Measurements from ENCODE around the gene HK3. TPM values are rescaled to one million over a fixed set of nuclear protein-coding genes. Genes with fewer than 3 reads are reported as not detected.

The HK3 gene
- total RNA-seq, 2 experiments from 2014 or later, result not detected

DNA sequence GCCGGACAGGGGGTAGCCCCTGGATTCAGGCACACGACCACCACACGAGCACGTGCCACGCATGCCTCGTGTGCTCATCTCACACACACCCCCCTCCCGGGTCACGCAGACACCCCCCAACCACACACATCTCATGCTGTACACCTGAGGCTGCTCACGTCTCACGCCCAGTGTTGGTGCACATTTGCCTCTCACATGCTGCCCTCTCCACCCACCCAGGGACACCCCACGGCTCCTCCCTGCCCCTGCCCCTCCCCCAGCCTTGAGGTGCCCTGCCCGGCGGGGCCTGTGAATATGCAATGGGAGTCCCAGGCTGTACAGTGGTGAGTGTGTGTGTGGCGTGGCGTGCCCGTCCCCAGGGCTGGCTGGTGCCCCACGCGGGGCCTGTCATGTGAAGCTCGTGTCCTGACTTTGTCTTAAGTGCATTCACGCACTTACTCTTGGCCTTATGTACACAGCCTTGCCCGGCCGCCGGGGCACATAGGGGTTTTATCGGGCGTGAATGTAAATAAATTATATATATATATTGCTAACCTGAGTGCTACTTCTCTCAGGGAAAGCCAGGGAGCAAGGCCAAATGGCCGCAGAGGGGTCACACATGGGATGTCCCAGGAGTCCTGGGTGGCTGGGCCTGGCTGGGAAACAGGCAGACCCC lies 18.7 kb downstream of the HK3 start:
- CTCF ChIA-PET, result no interaction called here
- no peak for DNase-seq
- no peak overlapping the region for H3K4me3 Mint-ChIP-seq
- peaks cover 3% of the 10 kb centered on the region for H3K9me3 Mint-ChIP-seq (ENCODE audit: insufficient read depth)
- no peak for ATAC-seq
- POLR2A ChIA-PET, result no interaction called here
- H3K36me3 Mint-ChIP-seq (ENCODE audit: low read depth), result peaks cover 2% of the 10 kb centered on the region
- no peak overlapping the region for H3K27ac Mint-ChIP-seq
- peaks cover 18% of the 10 kb centered on the region for H3K4me1 Mint-ChIP-seq (ENCODE audit: low read depth)
- H3K27me3 Mint-ChIP-seq (ENCODE audit: low read depth), result peaks cover 12% of the 10 kb centered on the region

DNA sequence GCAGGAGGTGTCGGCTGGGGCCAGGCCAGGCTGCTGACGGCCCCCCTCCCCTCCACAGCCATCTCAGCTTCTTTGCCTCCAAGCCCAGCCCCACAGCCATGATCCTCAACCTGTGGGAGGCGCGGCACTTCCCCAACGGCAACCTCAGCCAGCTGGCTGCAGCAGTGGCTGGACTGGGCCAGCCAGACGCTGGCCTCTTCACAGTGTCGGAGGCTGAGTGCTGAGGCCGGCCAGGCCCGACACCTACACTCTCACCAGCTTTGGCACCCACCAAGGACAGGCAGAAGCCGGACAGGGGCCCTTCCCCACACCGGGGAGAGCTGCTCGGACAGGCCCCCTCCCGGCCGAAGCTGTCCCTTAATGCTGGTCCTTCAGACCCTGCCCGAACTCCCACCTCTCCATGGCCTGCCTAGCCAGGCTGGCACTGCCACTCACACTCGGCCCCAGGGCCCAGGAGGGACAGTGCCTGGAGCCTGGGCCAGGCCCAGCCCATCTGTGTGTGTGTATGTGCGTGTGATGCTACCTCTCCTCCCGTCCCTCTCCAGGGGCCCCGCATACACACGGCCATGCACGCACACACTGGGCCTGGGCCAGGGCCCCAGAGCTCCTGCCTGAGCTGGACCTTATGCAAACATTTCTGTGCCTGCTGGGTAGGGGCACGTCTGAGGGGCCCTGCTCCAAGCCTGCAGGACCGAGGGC lies 19.3 kb downstream of the HK3 start:
- no peak overlapping the region for H3K27ac Mint-ChIP-seq
- H3K4me1 Mint-ChIP-seq (ENCODE audit: low read depth), result peaks cover 16% of the 10 kb centered on the region
- H3K9me3 Mint-ChIP-seq (ENCODE audit: insufficient read depth), result peaks cover 5% of the 10 kb centered on the region
- ATAC-seq (no peak), DNase-seq (no peak)
- ChIA-PET CTCF (no interaction called here), POLR2A (no interaction called here)
- H3K27me3 Mint-ChIP-seq (ENCODE audit: low read depth), result peaks cover 18% of the 10 kb centered on the region
- no peak overlapping the region for H3K4me3 Mint-ChIP-seq
- peaks cover 5% of the 10 kb centered on the region for H3K36me3 Mint-ChIP-seq (ENCODE audit: low read depth)

DNA sequence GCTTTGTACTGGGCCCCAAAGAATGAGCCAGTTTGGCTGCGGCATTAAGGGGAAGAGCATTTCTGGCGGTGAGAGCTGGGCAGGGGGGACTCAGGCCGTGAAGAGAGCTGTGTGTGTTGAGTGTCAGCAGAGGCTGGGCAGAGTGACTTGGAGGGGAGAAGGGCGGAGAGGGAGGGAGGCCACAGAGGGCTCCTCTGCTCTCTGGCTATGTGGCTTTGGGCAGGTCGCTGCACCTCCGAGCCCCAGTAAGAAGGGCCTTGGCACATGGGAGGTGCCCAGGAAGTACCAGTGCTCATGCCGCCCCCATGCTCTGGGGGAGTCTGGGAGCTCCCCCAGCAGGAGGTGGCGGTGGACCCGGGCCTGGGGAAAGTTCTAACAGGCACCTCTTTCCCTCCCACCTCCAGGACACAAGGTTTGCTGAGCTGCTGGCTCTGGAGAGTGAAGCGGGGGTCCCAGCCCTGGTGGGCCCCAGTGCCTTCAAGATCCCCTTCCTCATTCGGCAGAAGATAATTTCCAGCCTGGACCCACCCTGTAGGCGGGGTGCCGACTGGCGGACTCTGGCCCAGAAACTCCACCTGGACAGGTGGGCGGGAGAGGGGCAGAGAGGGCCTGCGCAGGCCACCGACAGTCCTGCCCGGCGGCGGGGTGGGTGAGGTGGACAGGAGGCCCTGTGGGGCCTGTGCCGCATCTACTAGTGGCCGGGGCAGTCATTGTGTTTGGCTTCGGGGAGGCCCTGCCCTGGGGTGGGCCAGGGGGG lies 20.1 kb downstream of the HK3 start:
- POLR2A ChIA-PET, result no interaction called here
- Mint-ChIP-seq H3K27ac (no peak overlapping the region), H3K4me1 (ENCODE audit: low read depth) (peaks cover 12% of the 10 kb centered on the region), H3K36me3 (ENCODE audit: low read depth) (peaks cover 5% of the 10 kb centered on the region), H3K4me3 (no peak overlapping the region), H3K27me3 (ENCODE audit: low read depth) (peaks cover 18% of the 10 kb centered on the region), H3K9me3 (ENCODE audit: insufficient read depth) (peaks cover 5% of the 10 kb centered on the region)
- ATAC-seq, result no peak
- DNase-seq, result no peak
- CTCF ChIA-PET, result no interaction called here

DNA sequence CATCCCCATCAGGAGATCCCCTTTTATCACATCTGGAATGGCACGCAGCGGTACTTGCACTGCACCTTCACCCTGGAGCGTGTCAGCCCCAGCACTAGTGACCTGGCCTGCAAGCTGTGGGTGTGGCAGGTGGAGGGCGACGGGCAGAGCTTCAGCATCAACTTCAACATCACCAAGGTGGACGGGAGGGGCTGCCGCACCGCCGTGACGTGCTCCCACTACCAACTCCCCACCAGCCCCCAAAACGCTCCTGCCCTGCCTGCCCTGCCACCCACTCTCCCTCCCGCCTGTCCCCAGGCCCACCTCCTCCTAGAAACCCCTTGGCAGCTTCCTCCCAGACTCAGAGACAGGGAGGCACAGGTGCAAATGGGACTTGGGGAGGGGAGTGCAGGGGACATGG lies 20.7 kb downstream of the HK3 start:
- Mint-ChIP-seq H3K4me1 (ENCODE audit: low read depth) (peaks cover 12% of the 10 kb centered on the region), H3K4me3 (no peak overlapping the region), H3K27me3 (ENCODE audit: low read depth) (peaks cover 18% of the 10 kb centered on the region), H3K27ac (no peak overlapping the region), H3K36me3 (ENCODE audit: low read depth) (peaks cover 5% of the 10 kb centered on the region), H3K9me3 (ENCODE audit: insufficient read depth) (peaks cover 5% of the 10 kb centered on the region)
- DNase-seq, result no peak
- ChIA-PET POLR2A (no interaction called here), CTCF (no interaction called here)
- no peak for ATAC-seq

DNA sequence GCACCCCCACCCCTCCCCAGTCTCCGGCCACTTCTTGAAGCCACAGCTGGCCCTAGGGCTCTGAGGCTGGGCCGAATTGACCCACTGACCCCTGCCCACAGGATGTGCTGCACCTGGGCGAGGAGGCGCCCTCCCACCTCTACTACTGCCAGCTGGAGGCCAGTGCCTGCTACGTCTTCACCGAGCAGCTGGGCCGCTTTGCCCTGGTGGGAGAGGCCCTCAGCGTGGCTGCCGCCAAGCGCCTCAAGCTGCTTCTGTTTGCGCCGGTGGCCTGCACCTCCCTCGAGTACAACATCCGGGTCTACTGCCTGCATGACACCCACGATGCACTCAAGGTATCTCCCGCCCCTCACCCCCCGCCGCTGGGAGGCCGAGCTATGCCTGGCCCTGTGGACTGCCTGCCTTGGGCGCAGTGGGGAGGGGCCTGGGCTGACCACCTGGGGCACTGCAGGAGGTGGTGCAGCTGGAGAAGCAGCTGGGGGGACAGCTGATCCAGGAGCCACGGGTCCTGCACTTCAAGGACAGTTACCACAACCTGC lies 21.3 kb downstream of the HK3 start:
- DNase-seq, result no peak
- Mint-ChIP-seq H3K4me1 (ENCODE audit: low read depth) (peaks cover 12% of the 10 kb centered on the region), H3K9me3 (ENCODE audit: insufficient read depth) (peaks cover 5% of the 10 kb centered on the region), H3K4me3 (no peak overlapping the region), H3K27ac (no peak overlapping the region), H3K36me3 (ENCODE audit: low read depth) (peaks cover 5% of the 10 kb centered on the region), H3K27me3 (ENCODE audit: low read depth) (peaks cover 18% of the 10 kb centered on the region)
- ATAC-seq, result no peak
- POLR2A ChIA-PET, result no interaction called here
- CTCF ChIA-PET, result no interaction called here

DNA sequence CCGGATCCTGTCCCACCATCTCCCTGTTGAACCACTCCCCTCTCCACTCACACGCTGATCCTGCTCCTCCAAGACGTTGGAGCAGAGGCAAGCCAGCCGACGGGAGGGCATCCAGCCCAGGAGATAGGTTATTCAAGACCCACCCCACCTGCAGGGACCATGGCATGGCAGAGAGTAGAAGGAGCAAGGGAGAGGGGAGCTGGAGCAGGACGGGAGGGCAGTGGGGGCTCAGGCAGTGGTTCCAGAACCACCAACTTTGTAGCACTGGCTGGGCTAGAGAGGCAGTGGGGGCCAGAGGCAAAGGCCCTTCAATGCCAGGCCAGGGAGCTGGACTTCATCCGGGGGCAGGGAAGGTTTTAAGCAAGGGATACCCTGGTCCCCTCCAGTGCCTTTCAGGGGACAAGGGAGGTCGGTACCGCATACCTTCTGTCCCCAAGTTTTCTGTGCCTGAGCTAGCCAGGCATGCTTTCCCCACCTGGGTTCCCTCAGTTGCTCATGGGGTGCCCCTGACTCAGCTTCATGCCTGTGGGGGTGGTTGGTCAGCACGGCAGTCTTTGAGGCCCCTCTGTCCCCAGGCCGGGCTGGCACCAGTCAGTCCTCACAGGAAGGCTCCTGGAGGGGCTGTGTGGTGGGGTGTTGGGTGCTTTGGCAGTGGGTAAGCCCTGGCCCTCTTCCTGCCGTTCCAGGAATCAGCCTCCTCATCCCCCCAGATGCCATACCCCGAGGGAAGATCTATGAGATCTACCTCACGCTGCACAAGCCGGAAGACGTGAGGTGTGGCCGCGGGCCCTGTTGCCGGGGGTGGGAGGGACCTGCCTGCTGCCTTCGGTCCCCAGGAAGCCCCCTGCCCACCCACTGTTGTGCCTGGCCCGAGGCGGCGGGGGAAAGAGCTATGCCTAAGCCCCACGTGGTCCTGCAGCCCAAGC lies 22.4 kb downstream of the HK3 start:
- POLR2A ChIA-PET, result interaction anchor here (1.1 kb wide), 1 partner anchor 27 kb away, joined by 3 read pairs; no protein-coding TSS in a partner anchor
- no peak overlapping the region for H3K27ac Mint-ChIP-seq

DNA sequence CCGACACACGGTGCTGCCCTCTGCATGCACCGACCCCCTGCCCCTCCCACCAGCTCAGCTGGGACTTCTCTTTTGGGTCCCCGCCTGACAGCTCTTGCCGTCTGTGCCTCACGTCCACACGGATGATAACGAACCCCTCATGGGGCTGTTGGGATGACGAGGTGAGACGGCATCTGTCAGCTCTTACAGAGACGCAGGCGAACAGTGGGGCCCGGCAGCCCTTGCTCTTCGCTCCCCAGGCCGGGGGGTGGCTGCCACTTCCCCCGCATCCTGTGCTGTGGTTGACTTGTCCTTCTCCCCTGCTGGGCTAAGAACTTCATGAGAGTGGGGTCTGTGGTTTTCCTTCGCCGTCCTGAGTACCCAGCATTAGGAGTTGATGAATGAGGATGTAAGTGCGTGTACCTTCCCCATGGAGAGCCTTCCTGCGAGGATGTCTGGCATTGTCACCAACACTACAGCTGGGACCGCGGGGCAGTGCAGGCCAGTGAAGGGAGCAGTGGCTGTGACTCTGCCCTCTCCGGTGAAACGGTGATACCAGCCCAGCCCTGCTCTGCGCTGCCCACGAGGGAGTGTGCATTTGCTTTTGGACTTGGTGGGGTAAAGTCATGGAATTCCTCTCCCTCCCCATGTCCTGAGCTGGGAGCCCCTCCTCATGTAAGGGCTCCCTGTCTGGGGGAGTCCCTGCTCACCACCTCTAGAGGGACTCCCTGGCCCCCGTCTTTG lies 23.2 kb downstream of the HK3 start:
- Mint-ChIP-seq H3K9me3 (ENCODE audit: insufficient read depth) (peaks cover 5% of the 10 kb centered on the region), H3K36me3 (ENCODE audit: low read depth) (peaks cover 5% of the 10 kb centered on the region), H3K4me3 (no peak overlapping the region), H3K4me1 (ENCODE audit: low read depth) (peaks cover 12% of the 10 kb centered on the region), H3K27me3 (ENCODE audit: low read depth) (peaks cover 18% of the 10 kb centered on the region), H3K27ac (no peak overlapping the region)
- ChIA-PET POLR2A (interaction anchor here (1.1 kb wide), 1 partner anchor 27 kb away, joined by 3 read pairs; no protein-coding TSS in a partner anchor), CTCF (no interaction called here)
- ATAC-seq, result peak; percentile 48
- peak; percentile 29 for DNase-seq

More for the DNA sequence above, 22.4 kb downstream of the HK3 start:
- DNase-seq (no peak), ATAC-seq (no peak)
- Mint-ChIP-seq H3K4me1 (ENCODE audit: low read depth) (peaks cover 12% of the 10 kb centered on the region), H3K36me3 (ENCODE audit: low read depth) (peaks cover 5% of the 10 kb centered on the region), H3K4me3 (no peak overlapping the region), H3K27me3 (ENCODE audit: low read depth) (peaks cover 18% of the 10 kb centered on the region), H3K9me3 (ENCODE audit: insufficient read depth) (peaks cover 5% of the 10 kb centered on the region)
- CTCF ChIA-PET, result no interaction called here

DNA sequence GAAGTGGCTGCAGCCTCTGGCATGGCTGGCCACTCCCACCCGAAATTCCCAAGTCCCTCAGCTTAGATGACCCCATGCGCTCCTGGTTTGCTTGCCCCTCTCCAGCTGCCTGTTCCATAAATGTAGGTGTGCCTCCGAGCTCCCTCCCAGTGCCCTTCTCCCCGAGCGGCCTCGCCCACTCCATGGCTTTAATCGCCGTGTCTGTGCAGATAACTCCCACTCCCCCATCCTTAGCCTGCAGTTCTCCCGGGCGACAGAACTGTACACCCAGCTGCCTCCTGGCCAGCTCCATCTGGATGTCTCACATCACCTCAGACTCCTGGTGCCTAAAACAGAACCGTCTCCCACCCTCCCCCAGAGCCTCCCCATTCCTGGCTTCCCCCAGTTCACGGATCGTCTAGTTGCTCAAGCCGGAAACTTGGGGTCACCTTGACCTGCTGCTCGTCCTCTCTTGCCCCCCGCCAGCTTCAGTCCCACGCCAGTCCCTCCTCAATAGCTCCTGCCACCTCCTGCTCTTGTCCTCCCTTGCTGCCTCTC lies 24.1 kb downstream of the HK3 start:
- ChIA-PET POLR2A (no interaction called here), CTCF (no interaction called here)
- ATAC-seq, result no peak

DNA sequence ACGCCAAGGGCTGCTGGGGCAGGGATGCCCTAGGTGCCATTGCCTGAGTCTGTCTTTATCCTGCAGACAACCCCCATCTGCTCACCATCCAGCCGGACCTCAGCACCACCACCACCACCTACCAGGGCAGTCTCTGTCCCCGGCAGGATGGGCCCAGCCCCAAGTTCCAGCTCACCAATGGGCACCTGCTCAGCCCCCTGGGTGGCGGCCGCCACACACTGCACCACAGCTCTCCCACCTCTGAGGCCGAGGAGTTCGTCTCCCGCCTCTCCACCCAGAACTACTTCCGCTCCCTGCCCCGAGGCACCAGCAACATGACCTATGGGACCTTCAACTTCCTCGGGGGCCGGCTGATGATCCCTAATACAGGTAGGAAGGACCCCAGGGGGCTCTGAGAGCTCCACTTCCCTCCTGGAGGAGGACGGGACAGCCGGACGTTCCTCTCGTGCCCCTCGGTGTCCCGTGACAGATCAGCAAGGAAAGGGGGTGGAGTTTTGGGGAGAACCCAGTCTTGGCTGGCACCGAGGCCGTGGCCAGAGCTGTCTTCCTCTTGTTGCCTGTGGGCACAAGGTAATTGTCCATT lies 24.9 kb downstream of the HK3 start:
- Mint-ChIP-seq H3K27ac (no peak overlapping the region), H3K36me3 (ENCODE audit: low read depth) (peaks cover 5% of the 10 kb centered on the region), H3K27me3 (ENCODE audit: low read depth) (peaks cover 18% of the 10 kb centered on the region), H3K4me3 (no peak overlapping the region), H3K4me1 (ENCODE audit: low read depth) (peaks cover 12% of the 10 kb centered on the region), H3K9me3 (ENCODE audit: insufficient read depth) (peaks cover 8% of the 10 kb centered on the region)
- POLR2A ChIA-PET, result no interaction called here
- DNase-seq (no peak), ATAC-seq (no peak)
- CTCF ChIA-PET, result interaction anchor here (1.4 kb wide), 1 partner anchor 9 kb away, joined by 3 read pairs; no protein-coding TSS in a partner anchor

More for the DNA sequence above, 24.1 kb downstream of the HK3 start:
- H3K4me1 Mint-ChIP-seq (ENCODE audit: low read depth), result peaks cover 12% of the 10 kb centered on the region
- peaks cover 8% of the 10 kb centered on the region for H3K9me3 Mint-ChIP-seq (ENCODE audit: insufficient read depth)
- H3K27me3 Mint-ChIP-seq (ENCODE audit: low read depth), result peaks cover 18% of the 10 kb centered on the region
- H3K4me3 Mint-ChIP-seq, result no peak overlapping the region
- H3K27ac Mint-ChIP-seq, result no peak overlapping the region
- DNase-seq, result no peak
- peaks cover 5% of the 10 kb centered on the region for H3K36me3 Mint-ChIP-seq (ENCODE audit: low read depth)

DNA sequence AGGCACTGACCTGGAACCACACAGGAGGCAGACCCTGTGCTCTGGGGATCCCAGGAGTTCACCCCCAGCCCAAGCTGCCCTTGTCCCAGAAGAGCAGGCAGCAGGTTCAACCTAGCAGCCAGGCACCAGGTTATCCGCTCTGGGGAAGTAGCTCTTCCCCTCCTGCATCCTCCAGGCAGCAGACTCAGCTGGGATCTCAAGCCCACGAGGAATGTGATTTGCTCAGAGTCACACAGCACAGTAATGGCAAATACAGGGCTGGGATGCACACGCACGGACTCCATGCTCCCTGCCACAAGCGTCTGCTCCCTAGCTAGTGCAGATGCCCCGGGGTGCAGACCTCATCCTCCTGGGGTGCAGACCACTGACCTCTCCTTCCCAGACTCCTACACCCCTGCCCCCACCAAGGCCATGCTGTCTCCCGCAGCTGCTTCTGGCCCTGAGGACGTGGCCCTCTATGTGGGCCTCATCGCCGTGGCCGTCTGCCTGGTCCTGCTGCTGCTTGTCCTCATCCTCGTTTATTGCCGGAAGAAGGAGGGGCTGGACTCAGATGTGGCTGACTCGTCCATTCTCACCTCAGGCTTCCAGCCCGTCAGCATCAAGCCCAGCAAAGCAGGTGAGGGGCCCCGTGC lies 25.5 kb downstream of the HK3 start:
- Mint-ChIP-seq H3K36me3 (ENCODE audit: low read depth) (peaks cover 5% of the 10 kb centered on the region), H3K27ac (peak overlapping the region; percentile 66), H3K27me3 (ENCODE audit: low read depth) (peaks cover 18% of the 10 kb centered on the region), H3K4me1 (ENCODE audit: low read depth) (peaks cover 12% of the 10 kb centered on the region), H3K9me3 (ENCODE audit: insufficient read depth) (peaks cover 8% of the 10 kb centered on the region), H3K4me3 (no peak overlapping the region)
- ChIA-PET CTCF (interaction anchor here (1.4 kb wide), 1 partner anchor 9 kb away, joined by 3 read pairs; no protein-coding TSS in a partner anchor), POLR2A (no interaction called here)
- DNase-seq (no peak), ATAC-seq (no peak)
